Measurements from ENCODE around the gene TIMM50. TPM values are rescaled to one million over a fixed set of nuclear protein-coding genes. Genes with fewer than 3 reads are reported as not detected.

Gene TIMM50
- total and polyA plus RNA-seq, 2 of the 8 experiments (the other 6 are each of a cell fraction or from before 2014, with no cell fraction given) = 155 to 187 TPM

GRCh38 chr19:39470724-39471339 lies 9.8 kb upstream of the TIMM50 start:
- H3K18ac ChIP-seq (ENCODE audit: extremely low read depth, low read length) = no peak overlapping the region
- H3K9ac ChIP-seq (replicated peaks in 1 of 4; ENCODE audit: extremely low read depth in 1 of 4, low read depth in 3 of 4, low read length in 3 of 4) = no peak overlapping the region
- no peak overlapping the region for H4K91ac ChIP-seq (replicated peaks; ENCODE audit: insufficient read length, low read length)
- no peak overlapping the region for H2BK15ac ChIP-seq (ENCODE audit: low read length)
- H2AK5ac ChIP-seq (ENCODE audit: low read depth, low read length) = no peak overlapping the region
- no peak overlapping the region for H3K27ac ChIP-seq (ENCODE audit: low read depth, low read length)
- no peak overlapping the region for H4K5ac ChIP-seq (ENCODE audit: insufficient read length, low read depth, low read length)
- H2BK20ac ChIP-seq (ENCODE audit: low read length) = no peak overlapping the region
- no peak overlapping the region for H3K23ac ChIP-seq (ENCODE audit: insufficient read length)
- H3K56ac ChIP-seq (replicated peaks; ENCODE audit: insufficient read length, low read depth, low read length) = no peak overlapping the region
- H3K4me1 ChIP-seq (replicated peaks in 1 of 4; ENCODE audit: control insufficient read depth in 3 of 4, insufficient read depth in 4 of 4, low read length in 3 of 4) = no peaks in the 10 kb centered on the region; a peak in 1 of 7 replicates
- DNase-seq (ENCODE audit: low read depth in 1 of 2, low spot score in 2 of 2) (no peak), FAIRE-seq (no peak)
- H3K79me2 ChIP-seq (ENCODE audit: control insufficient read depth in 1 of 2, insufficient read depth in 2 of 2, low read length in 2 of 2) = no peaks in the 10 kb centered on the region
- ChIA-PET CTCF (ENCODE audit: partially characterized antibody) (interaction anchor here (0.6 to 1.3 kb wide), 4 partner anchors 10 to 63 kb away, joined by 3 to 4 read pairs (median 4); partner anchors contain the start of gene TIMM50), POLR2A (ENCODE audit: partially characterized antibody) (interaction anchor here (0.8 to 1.6 kb wide), 7 partner anchors 22 to 62 kb away, joined by 3 to 7 read pairs (median 4); partner anchors contain the start of genes DLL3, EID2B, RPS16 and SUPT5H)
- peaks cover 39 to 72% (median 66%) of the 10 kb centered on the region in 4 experiments for H3K36me3 ChIP-seq (ENCODE audit: control insufficient read depth in 2 of 4, insufficient read depth in 4 of 4, low read length in 3 of 4)
- H3K23me2 ChIP-seq (ENCODE audit: low read depth, low read length) = no peaks in the 10 kb centered on the region; the same call in 1 of the 2 replicates
- no peaks in the 10 kb centered on the region for H3K27me3 ChIP-seq (replicated peaks in 1 of 4; ENCODE audit: control insufficient read depth in 3 of 4, extremely low read depth in 1 of 4, insufficient read depth in 3 of 4, low read length in 3 of 4)
- H3K4me2 ChIP-seq (ENCODE audit: insufficient read depth in 1 of 2, low read depth in 2 of 2, low read length in 2 of 2) = no peak overlapping the region
- no peak overlapping the region for H3K4me3 ChIP-seq (ENCODE audit: extremely low read depth in 1 of 4, insufficient read depth in 2 of 4, low read depth in 3 of 4, low read length in 4 of 4)
- peaks cover 7% of the 10 kb centered on the region for H3K79me1 ChIP-seq (ENCODE audit: low read depth, low read length)
- H4K8ac ChIP-seq (ENCODE audit: extremely low read depth, insufficient read depth, low read length) = no peak overlapping the region
- TF ChIP-seq TBP (IDR thresholded peaks at IDR 0.05; ENCODE audit: low read depth, low read length) = no peak
- no peak for TF ChIP-seq SIX5 (IDR thresholded peaks at IDR 0.05; ENCODE audit: low read depth, low read length)
- no peak for TF ChIP-seq NRF1 (IDR thresholded peaks at IDR 0.05; ENCODE audit: low read depth, low read length)
- no peak for TF ChIP-seq GABPA (IDR thresholded peaks at IDR 0.05; ENCODE audit: borderline replicate concordance, insufficient read depth, low read length)
- no peak for TF ChIP-seq CBX5 (IDR thresholded peaks at IDR 0.05; ENCODE audit: low read depth, low read length)
- no peak for TF ChIP-seq FOSL1 (IDR thresholded peaks at IDR 0.05; ENCODE audit: insufficient read depth, low read depth, low read length)
- no peak overlapping the region for H3K14ac ChIP-seq (ENCODE audit: insufficient read length)
- no peak overlapping the region for H2AFZ ChIP-seq (ENCODE audit: low read length)
- no peaks in the 10 kb centered on the region for H3K9me3 ChIP-seq (ENCODE audit: insufficient read depth in 2 of 2, low read depth in 1 of 2, low read length in 1 of 2)
- no peak overlapping the region for H2BK12ac ChIP-seq (ENCODE audit: low read depth, low read length)
- H2BK5ac ChIP-seq (ENCODE audit: low read depth, low read length) = no peak overlapping the region
- WGBS, 2 experiments (ENCODE audit: extremely low coverage in 1 of 2, insufficient coverage in 1 of 2, insufficient read length in 1 of 2, insufficient replicate concordance in 2 of 2, low coverage in 1 of 2, low lambda C conversion rate in 2 of 2, missing lambda C conversion rate in 1 of 2) = 89% methylated on average over 7 of the region's 7 CpGs; no CpG with 5 or more reads in 1 of the 2 experiments
- no peak overlapping the region for H2BK120ac ChIP-seq (replicated peaks; ENCODE audit: low read depth, low read length)
- peaks cover 6 to 19% of the 10 kb centered on the region in 2 experiments for H4K20me1 ChIP-seq (replicated peaks in 1 of 2; ENCODE audit: control insufficient read depth in 1 of 2, insufficient read depth in 2 of 2, low read length in 2 of 2)
- no peak overlapping the region for H3K4ac ChIP-seq (replicated peaks; ENCODE audit: insufficient read length, low read depth, low read length)

Measured in H1 (cell line).